IMR-90 (cell line): Measurements from ENCODE around the gene PTGS1. TPM values are rescaled to one million over a fixed set of nuclear protein-coding genes. Genes with fewer than 3 reads are reported as not detected.

Experiments used
- ATAC-seq: fragments of 200-7000 bp; cut with Tn5 transposase; 2 replicates; pipeline ENCODE4 v1.9.1; 2020; ENCODE audit warnings: low read depth, mild to moderate bottlenecking, moderate library complexity
- BruUV-seq: library from RNA; stranded (reverse); fragments of 400-500 nt; replicated peaks from 2 replicates; lab custom pipeline; 2021; lab: Mats Ljungman, UMichigan
- CTCF ChIA-PET: fragments of 300-600 bp; formaldehyde crosslinking; extraction: SDS; loops from one replicate; lab custom pipeline; 2021; ENCODE audit warnings: antibody characterized with exemption; lab: Yijun Ruan, JAX
- POLR2A ChIA-PET: fragments of 300-600 bp; sonication (Branson Sonifier 250); formaldehyde crosslinking; loops from one replicate; lab custom pipeline; 2022; ENCODE audit warnings: antibody characterized with exemption; ENCODE audit not compliant: unreplicated experiment; lab: Charles Lee
- DNase-seq: peaks from one replicate; pipeline ENCODE4 v3.0.0; 2013
- H2AFZ ChIP-seq: replicated peaks from 2 replicates; pipeline ENCODE3; 2013; ENCODE audit warnings: low read length, mild to moderate bottlenecking; ENCODE audit not compliant: poor library complexity
- H2AK5ac ChIP-seq: 2 replicates; pipeline ENCODE4 v1.6.1; 2013; ENCODE audit warnings: low read depth, low read length, inconsistent platforms
- H2AK9ac ChIP-seq: replicated peaks from 2 replicates; pipeline ENCODE3; 2013; ENCODE audit warnings: mild to moderate bottlenecking, low read depth, low read length, moderate library complexity; ENCODE audit not compliant: poor library complexity
- H2BK120ac ChIP-seq: 2 replicates; pipeline ENCODE4 v1.6.1; 2013; ENCODE audit warnings: low read depth, low read length, inconsistent platforms
- H2BK15ac ChIP-seq: 3 replicates; pipeline ENCODE4 v1.6.1; 2013; ENCODE audit warnings: low read depth, low read length, inconsistent platforms
- H2BK20ac ChIP-seq: 2 replicates; pipeline ENCODE4 v1.6.1; 2013; ENCODE audit warnings: low read depth, mild to moderate bottlenecking, inconsistent platforms, low read length, moderate library complexity
- H2BK5ac ChIP-seq: 2 replicates; pipeline ENCODE4 v1.6.1; 2013; ENCODE audit warnings: mild to moderate bottlenecking, low read depth, low read length, inconsistent platforms; ENCODE audit not compliant: poor library complexity, severe bottlenecking
- H3K14ac ChIP-seq: replicated peaks from 2 replicates; pipeline ENCODE4 v1.6.1; 2013; ENCODE audit warnings: low read depth, low read length, inconsistent platforms
- H3K18ac ChIP-seq: 2 replicates; pipeline ENCODE4 v1.6.1; 2013; ENCODE audit warnings: low read depth, low read length, control low read depth
- H3K23ac ChIP-seq: 2 replicates; pipeline ENCODE4 v1.6.1; 2013; ENCODE audit warnings: low read depth, low read length, inconsistent platforms
- H3K27ac ChIP-seq: 2 replicates; pipeline ENCODE4 v1.5.1; 2013; ENCODE audit warnings: mild to moderate bottlenecking, control low read depth, low read length; ENCODE audit not compliant: insufficient read depth
- H3K27me3 ChIP-seq: 2 replicates; pipeline ENCODE4 v1.6.1; 2013; ENCODE audit warnings: low read length; ENCODE audit not compliant: control insufficient read depth, insufficient read depth
- H3K36me3 ChIP-seq: 2 replicates; pipeline ENCODE4 v1.6.1; 2013; ENCODE audit warnings: low read length, mixed read lengths; ENCODE audit not compliant: control insufficient read depth, insufficient read depth
- H3K4ac ChIP-seq: 2 replicates; pipeline ENCODE4 v1.6.1; 2013; ENCODE audit warnings: low read depth, low read length, inconsistent platforms
- H3K4me1 ChIP-seq: 2 replicates; pipeline ENCODE4 v1.6.1; 2013; ENCODE audit warnings: low read length, mixed read lengths; ENCODE audit not compliant: control insufficient read depth, insufficient read depth
- H3K4me2 ChIP-seq: 2 replicates; pipeline ENCODE4 v1.6.1; 2013; ENCODE audit warnings: low read depth, mild to moderate bottlenecking, control low read depth, low read length, moderate library complexity
- H3K4me3 ChIP-seq: 2 replicates; pipeline ENCODE4 v1.5.1; 2013; ENCODE audit warnings: low read depth, mild to moderate bottlenecking, control low read depth, low read length, moderate library complexity; ENCODE audit not compliant: insufficient read depth
- H3K56ac ChIP-seq: 2 replicates; pipeline ENCODE4 v1.6.1; 2013; ENCODE audit warnings: low read length, inconsistent platforms; ENCODE audit not compliant: insufficient read depth; ENCODE audit errors: extremely low read depth
- H3K79me1 ChIP-seq, 2 experiments: 2 replicates each; pipeline ENCODE4 v1.6.1; 2013; ENCODE audit warnings: low read length in 2 of 2, inconsistent platforms in 1 of 2, low read depth in 1 of 2
- H3K9ac ChIP-seq: 2 replicates; pipeline ENCODE4 v1.6.1; 2013; ENCODE audit warnings: low read depth, low read length, control low read depth
- H3K9me1 ChIP-seq: 2 replicates; pipeline ENCODE4 v1.6.1; 2013; ENCODE audit warnings: low read length, inconsistent platforms; ENCODE audit not compliant: insufficient read depth
- H3K9me3 ChIP-seq: 2 replicates; pipeline ENCODE4 v1.6.1; 2013; ENCODE audit warnings: low read length; ENCODE audit not compliant: control insufficient read depth, insufficient read depth
- H4K20me1 ChIP-seq: 2 replicates; pipeline ENCODE4 v1.6.1; 2013; ENCODE audit warnings: low read length, inconsistent platforms; ENCODE audit not compliant: insufficient read depth
- H4K5ac ChIP-seq: 2 replicates; pipeline ENCODE4 v1.6.1; 2013; ENCODE audit warnings: mild to moderate bottlenecking, low read depth, low read length, control low read depth
- H4K8ac ChIP-seq, 2 experiments: 2 replicates each; pipeline ENCODE4 v1.6.1; 2013; ENCODE audit warnings: low read depth in 2 of 2, low read length in 2 of 2, control low read depth in 1 of 2, inconsistent platforms in 1 of 2
- H4K91ac ChIP-seq: 2 replicates; pipeline ENCODE4 v1.6.1; 2013; ENCODE audit warnings: low read depth, low read length, inconsistent platforms; ENCODE audit not compliant: insufficient read depth
- RAD21 ChIP-seq: IDR thresholded peaks from 2 replicates; pipeline ENCODE4 v1.6.1; 2012; ENCODE audit warnings: low read length, improper control_type of control experiment
- USF2 ChIP-seq: fragments of 150-350 bp; IDR thresholded peaks from 2 replicates; pipeline ENCODE4 v1.6.1; 2017; ENCODE audit warnings: mild to moderate bottlenecking, antibody characterized with exemption, low read length, low read depth
- WGBS, 2 experiments: methylation state at CpG; one replicate each; pipeline versions ENCODE4 v1.1.5 to v1.1.7; 2013; ENCODE audit warnings: missing lambda C conversion rate in 2 of 2; ENCODE audit not compliant: insufficient read length in 1 of 2; ENCODE audit errors: extremely low coverage in 2 of 2; 5-methylcytosine and 5-hydroxymethylcytosine counted together
- dilution Hi-C: fragments of 300-500 bp; cut with HindIII; formaldehyde crosslinking; loops from one replicate; pipeline ENCODE4 v1.14.3; 2018; ENCODE audit warnings: low sequenced_read_pairs; ENCODE audit not compliant: unreplicated experiment
- in situ Hi-C: fragments of 300-500 bp; cut with MboI; formaldehyde crosslinking; loops from 3 replicates; pipeline ENCODE4 v1.14.3; 2019; ENCODE audit warnings: low sequenced_read_pairs, inconsistent platforms, mixed read lengths
- intact Hi-C: fragments of 100-400 bp; cut with micrococcal nuclease; formaldehyde crosslinking; loops from 2 replicates; pipeline ENCODE4 v1.10.0; 2022
- polyA plus RNA-seq, 3 experiments: library from polyadenylated mRNA; depleted of rRNA; stranded (reverse); fragments of >200 nt; gene quantifications; 2 replicates each; pipeline ENCODE4 v1.2.3, GENCODE V29; 2012; ENCODE audit warnings: low replicate concordance in 1 of 3
- total RNA-seq: library from RNA; depleted of rRNA; stranded (reverse); fragments of >200 nt; gene quantifications from 2 replicates; pipeline ENCODE4 v1.2.3, GENCODE V29; 2012

Gene PTGS1
- total and polyA plus RNA-seq, 2 of the 4 experiments (the other 2 are of a cell fraction), result 24.7 to 38.3 TPM

GRCh38 chr9:122338994-122339393 lies 31.8 kb upstream of the PTGS1 start:
- in situ Hi-C loops, result no loop called here
- TF ChIP-seq USF2 (peak; percentile 29; the same call in 1 of the 2 replicates), RAD21 (no peak)
- H3K4me3 ChIP-seq, result no peak overlapping the region
- H3K23ac ChIP-seq, result no peak overlapping the region
- no peak overlapping the region for H2AK9ac ChIP-seq
- H3K9me1 ChIP-seq, result no peaks in the 10 kb centered on the region; the same call in 1 of the 2 replicates
- no peak overlapping the region for H3K56ac ChIP-seq
- no peak overlapping the region for H2AFZ ChIP-seq
- WGBS, 2 experiments, result 92% methylated on average over 1 of the region's 3 CpGs; no CpG with 5 or more reads in 1 of the 2 experiments
- no peak overlapping the region for H3K4me2 ChIP-seq
- H4K91ac ChIP-seq, result no peak overlapping the region
- no peak overlapping the region for H3K18ac ChIP-seq
- no peaks in the 10 kb centered on the region for H3K79me1 ChIP-seq
- H3K14ac ChIP-seq, result no peak overlapping the region
- H4K5ac ChIP-seq, result no peak overlapping the region
- ChIA-PET POLR2A (no interaction called here), CTCF (no interaction called here)
- no peaks in the 10 kb centered on the region for H4K20me1 ChIP-seq
- no peak overlapping the region for H2BK5ac ChIP-seq
- H3K4me1 ChIP-seq, result no peaks in the 10 kb centered on the region
- dilution Hi-C loops, result no loop called here
- H2BK120ac ChIP-seq, result no peak overlapping the region
- H3K9ac ChIP-seq, result no peak overlapping the region
- ATAC-seq (no peak; the same call in 1 of the 2 replicates), DNase-seq (no peak)
- H2BK15ac ChIP-seq, result no peak overlapping the region
- H4K8ac ChIP-seq, result no peak overlapping the region
- H3K4ac ChIP-seq, result no peak overlapping the region
- no TSS peak for BruUV-seq
- no peak overlapping the region for H2BK20ac ChIP-seq
- H3K36me3 ChIP-seq, result no peaks in the 10 kb centered on the region
- intact Hi-C loops, result no loop called here
- no peak overlapping the region for H3K27ac ChIP-seq
- peaks cover 22% of the 10 kb centered on the region for H3K27me3 ChIP-seq
- no peaks in the 10 kb centered on the region for H3K9me3 ChIP-seq
- no peak overlapping the region for H2AK5ac ChIP-seq
